GM21723 (cell line): ENCODE results near the gene GGTLC1.
"Not testable (repeated sequence)": the region's sequence is repeated elsewhere in the genome, so short reads cannot be mapped to it uniquely, and the experiment has no call there.

ENCODE experiments used
- ATAC-seq: cut with Tn5 transposase; IDR thresholded peaks from one replicate; pipeline ENCODE4 v1.9.1; 2021; ENCODE audit warnings: mild to moderate bottlenecking, moderate library complexity; ENCODE audit not compliant: unreplicated experiment

GGTLC1 gene

GRCh38 chr20:23995291-23995690 lies 6.7 kb upstream of the GGTLC1 start:
- not testable (repeated sequence) for ATAC-seq

- ATAC-seq = not testable (repeated sequence)
Measured at GRCh38 chr20:23994001-23994633, 5.5 kb upstream of the GGTLC1 start.

GRCh38 chr20:23993440-23993839 lies 4.9 kb upstream of the GGTLC1 start:
- not testable (repeated sequence) for ATAC-seq

GRCh38 chr20:23990296-23990695 lies 1.7 kb upstream of the GGTLC1 start:
- ATAC-seq = not testable (repeated sequence)

- ATAC-seq = not testable (repeated sequence)
Measured at GRCh38 chr20:23988966-23989365, 387 bp upstream of the GGTLC1 start.

GRCh38 chr20:23986716-23987115 lies 1.9 kb downstream of the GGTLC1 start:
- not testable (repeated sequence) for ATAC-seq

- not testable (repeated sequence) for ATAC-seq
Measured at GRCh38 chr20:23986310-23986709, 2.3 kb downstream of the GGTLC1 start.

- not testable (repeated sequence) for ATAC-seq
Measured at GRCh38 chr20:23985790-23986225, 2.8 kb downstream of the GGTLC1 start.

- not testable (repeated sequence) for ATAC-seq
Measured at GRCh38 chr20:23985066-23985789, 3.4 kb downstream of the GGTLC1 start.

GRCh38 chr20:23984476-23985023 lies 4.0 kb downstream of the GGTLC1 start:
- not testable (repeated sequence) for ATAC-seq

- not testable (repeated sequence) for ATAC-seq
Measured at GRCh38 chr20:23982112-23983018, 6.2 kb downstream of the GGTLC1 start.

GRCh38 chr20:23981526-23981925 lies 7.1 kb downstream of the GGTLC1 start:
- ATAC-seq = not testable (repeated sequence)

GRCh38 chr20:23981014-23981413 lies 7.6 kb downstream of the GGTLC1 start:
- not testable (repeated sequence) for ATAC-seq

GRCh38 chr20:23979899-23980811 lies 8.4 kb downstream of the GGTLC1 start:
- ATAC-seq = not testable (repeated sequence)

- ATAC-seq = not testable (repeated sequence)
Measured at GRCh38 chr20:23979380-23979779, 9.2 kb downstream of the GGTLC1 start.

- not testable (repeated sequence) for ATAC-seq
Measured at GRCh38 chr20:23978457-23978856, 10.1 kb downstream of the GGTLC1 start.

GRCh38 chr20:23974966-23975365 lies 13.6 kb downstream of the GGTLC1 start:
- ATAC-seq = no peak

- no peak for ATAC-seq
Measured at GRCh38 chr20:23971310-23971709, 17.3 kb downstream of the GGTLC1 start.

- no peak for ATAC-seq
Measured at GRCh38 chr20:23970049-23970448, 18.5 kb downstream of the GGTLC1 start.

GRCh38 chr20:23967616-23967979 lies 21.0 kb downstream of the GGTLC1 start:
- no peak for ATAC-seq
